Liver (tissue), 3 donors: ENCODE results near the gene NCAPH2.

Source experiments
- MAX ChIP-seq: IDR thresholded peaks from 2 replicates; pipeline ENCODE4 v1.6.1; 2016; ENCODE audit warnings: antibody characterized with exemption
- SP1 ChIP-seq: IDR thresholded peaks from 2 replicates; pipeline ENCODE4 v1.6.1; 2018; ENCODE audit warnings: antibody characterized with exemption, mild to moderate bottlenecking
- TF ChIP-seq, protein P1 (sequence below): fragments of 150-350 bp; IDR thresholded peaks from 2 replicates; pipeline ENCODE4 v1.5.1; 2017; ENCODE audit warnings: improper control_type of control experiment, low read depth, low read length; ENCODE audit not compliant: missing input control
- donor health status: healthy.
- donor health status: healthy.

GRCh38 chr22:50535113-50535512, 27.1 kb downstream of the NCAPH2 start:
- TF ChIP-seq, protein P1, sequence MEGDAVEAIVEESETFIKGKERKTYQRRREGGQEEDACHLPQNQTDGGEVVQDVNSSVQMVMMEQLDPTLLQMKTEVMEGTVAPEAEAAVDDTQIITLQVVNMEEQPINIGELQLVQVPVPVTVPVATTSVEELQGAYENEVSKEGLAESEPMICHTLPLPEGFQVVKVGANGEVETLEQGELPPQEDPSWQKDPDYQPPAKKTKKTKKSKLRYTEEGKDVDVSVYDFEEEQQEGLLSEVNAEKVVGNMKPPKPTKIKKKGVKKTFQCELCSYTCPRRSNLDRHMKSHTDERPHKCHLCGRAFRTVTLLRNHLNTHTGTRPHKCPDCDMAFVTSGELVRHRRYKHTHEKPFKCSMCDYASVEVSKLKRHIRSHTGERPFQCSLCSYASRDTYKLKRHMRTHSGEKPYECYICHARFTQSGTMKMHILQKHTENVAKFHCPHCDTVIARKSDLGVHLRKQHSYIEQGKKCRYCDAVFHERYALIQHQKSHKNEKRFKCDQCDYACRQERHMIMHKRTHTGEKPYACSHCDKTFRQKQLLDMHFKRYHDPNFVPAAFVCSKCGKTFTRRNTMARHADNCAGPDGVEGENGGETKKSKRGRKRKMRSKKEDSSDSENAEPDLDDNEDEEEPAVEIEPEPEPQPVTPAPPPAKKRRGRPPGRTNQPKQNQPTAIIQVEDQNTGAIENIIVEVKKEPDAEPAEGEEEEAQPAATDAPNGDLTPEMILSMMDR, result no peak
- TF ChIP-seq SP1, result no peak
- no peak for TF ChIP-seq MAX
